Hindlimb muscle (tissue), 1 donor: ENCODE measurements around the gene HSDL2. TPM values are rescaled to one million over a fixed set of nuclear protein-coding genes. Genes with fewer than 3 reads are reported as not detected.
"Not testable (repeated sequence)": the region's sequence is repeated elsewhere in the genome, so short reads cannot be mapped to it uniquely, and the experiment has no call there.

ENCODE experiments used
- DNase-seq: peaks from one replicate; pipeline ENCODE4 v3.0.0-alpha.2; 2013
- polyA plus RNA-seq: library from polyadenylated mRNA; unstranded; fragments of 120-200 nt; gene quantifications from one replicate; pipeline ENCODE4 v1.2.1, GENCODE V29; 2013; ENCODE audit not compliant: insufficient read length

The HSDL2 gene
- polyA plus RNA-seq, 1 donor, result 75.1 TPM

DNA sequence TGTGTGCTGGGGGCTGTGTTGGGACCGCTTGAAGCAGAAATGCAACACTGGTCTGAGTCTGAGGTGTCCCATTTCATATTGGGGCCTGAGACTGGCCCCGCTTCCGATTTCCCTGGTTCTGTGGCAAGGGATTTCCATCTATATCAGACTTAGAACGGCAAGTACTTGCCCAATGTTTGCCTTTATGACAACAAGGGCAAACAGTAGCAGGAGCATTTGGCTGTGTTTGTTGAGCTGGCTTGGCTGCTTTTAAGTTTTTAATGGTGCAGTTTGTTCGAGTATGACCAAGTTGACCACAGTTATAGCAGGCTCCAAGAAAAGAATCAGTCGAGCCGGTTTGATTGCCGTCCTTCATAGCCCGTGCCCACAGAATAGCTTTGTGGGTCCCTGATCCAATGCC is 17.0 kb downstream of the HSDL2 start:
- DNase-seq, result no peak

GRCh38 chr9:112401175-112401815 is 21.4 kb downstream of the HSDL2 start:
- no peak for DNase-seq

DNA sequence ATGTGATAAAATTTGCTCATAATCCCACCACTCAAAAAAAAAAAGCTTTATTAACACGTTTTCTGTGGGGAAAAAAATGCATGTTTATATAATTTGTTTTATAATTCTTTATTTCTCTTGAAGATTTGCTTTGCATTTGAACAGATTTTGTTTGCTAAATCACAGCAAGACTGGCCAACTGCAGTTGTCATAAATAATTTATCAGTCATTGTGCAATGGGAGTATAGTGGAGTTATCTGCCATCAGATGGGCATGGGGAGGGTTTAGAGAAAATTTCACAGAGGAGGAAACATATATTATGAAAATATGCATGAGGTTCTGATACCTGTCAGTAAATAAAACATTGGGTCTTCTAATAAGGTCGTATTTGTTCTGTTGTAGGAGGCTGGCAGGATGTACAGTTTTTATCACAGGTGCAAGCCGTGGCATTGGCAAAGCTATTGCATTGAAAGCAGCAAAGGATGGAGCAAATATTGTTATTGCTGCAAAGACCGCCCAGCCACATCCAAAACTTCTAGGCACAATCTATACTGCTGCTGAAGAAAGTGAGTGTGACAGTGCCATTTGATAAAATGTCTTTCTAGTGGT is 23.8 kb downstream of the HSDL2 start:
- DNase-seq, result no peak

GRCh38 chr9:112404508-112404932 is 24.6 kb downstream of the HSDL2 start:
- DNase-seq, result no peak

GRCh38 chr9:112408275-112408674 is 28.4 kb downstream of the HSDL2 start:
- DNase-seq, result no peak

- DNase-seq, result no peak
These were observed 28.9 kb downstream of the HSDL2 start for GRCh38 chr9:112408819-112409218.

DNA sequence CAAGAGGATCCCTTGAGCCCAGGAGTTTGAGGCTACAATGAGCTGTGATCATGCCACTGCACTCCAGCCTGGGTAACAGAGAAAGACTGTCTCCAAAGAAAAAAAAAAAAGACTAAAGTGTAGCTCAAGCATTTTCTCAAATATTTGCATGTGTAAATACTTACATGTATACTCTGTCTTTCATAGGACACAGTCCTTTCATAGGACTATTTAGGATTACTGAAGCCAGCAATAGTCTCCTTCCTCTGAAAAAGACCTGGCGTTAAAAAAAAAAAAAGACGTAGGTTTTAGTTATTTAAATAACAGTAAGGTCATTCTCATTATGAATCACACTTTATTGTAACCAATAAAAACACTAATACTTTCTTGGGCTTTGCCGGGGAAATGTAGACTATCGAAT is 29.9 kb downstream of the HSDL2 start:
- DNase-seq, result no peak

DNA sequence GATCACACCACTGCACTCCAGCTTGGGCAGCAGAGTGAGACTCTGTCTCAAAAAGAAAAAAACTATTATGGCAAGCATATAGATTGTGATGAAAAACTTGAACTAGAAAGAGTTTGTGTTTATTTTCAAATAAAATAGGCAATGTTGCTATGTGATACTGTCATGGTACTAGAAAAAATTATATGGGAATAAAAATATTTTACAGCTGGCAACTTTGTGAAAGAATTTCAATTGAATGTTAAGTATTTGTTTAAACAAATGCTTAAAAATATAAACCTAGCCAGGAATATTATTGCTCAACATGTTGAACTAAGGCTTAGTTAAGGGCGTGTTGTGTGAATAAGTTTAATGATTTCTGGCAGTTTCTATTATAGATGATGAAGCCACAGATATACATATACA is 31.7 kb downstream of the HSDL2 start:
- DNase-seq, result no peak

- not testable (repeated sequence) for DNase-seq
These were observed 33.8 kb downstream of the HSDL2 start for GRCh38 chr9:112413728-112414127.

- no peak for DNase-seq
These were observed 40.3 kb downstream of the HSDL2 start for GRCh38 chr9:112420208-112420607.

DNA sequence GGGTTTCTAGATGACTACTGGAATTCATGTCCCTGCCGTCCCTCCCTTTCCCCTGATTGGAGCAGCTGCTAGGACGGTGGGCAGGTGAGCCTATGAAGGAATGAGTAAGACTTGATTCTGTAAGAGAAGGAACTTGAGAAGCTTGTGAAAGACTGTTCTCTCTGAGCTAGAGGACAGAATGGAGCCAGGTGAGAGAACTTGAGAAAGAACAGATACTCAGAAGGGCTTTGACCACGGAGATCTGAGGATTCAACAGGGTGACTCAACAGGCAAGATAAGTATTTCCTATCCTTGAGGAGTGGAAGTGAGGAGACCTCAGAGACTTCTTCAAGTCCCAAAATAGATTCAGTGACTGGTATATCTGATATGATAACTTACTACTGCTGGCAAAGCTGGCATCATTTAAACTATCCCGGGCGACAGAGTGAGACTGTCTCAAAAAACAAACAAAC is 41.9 kb downstream of the HSDL2 start:
- no peak for DNase-seq

DNA sequence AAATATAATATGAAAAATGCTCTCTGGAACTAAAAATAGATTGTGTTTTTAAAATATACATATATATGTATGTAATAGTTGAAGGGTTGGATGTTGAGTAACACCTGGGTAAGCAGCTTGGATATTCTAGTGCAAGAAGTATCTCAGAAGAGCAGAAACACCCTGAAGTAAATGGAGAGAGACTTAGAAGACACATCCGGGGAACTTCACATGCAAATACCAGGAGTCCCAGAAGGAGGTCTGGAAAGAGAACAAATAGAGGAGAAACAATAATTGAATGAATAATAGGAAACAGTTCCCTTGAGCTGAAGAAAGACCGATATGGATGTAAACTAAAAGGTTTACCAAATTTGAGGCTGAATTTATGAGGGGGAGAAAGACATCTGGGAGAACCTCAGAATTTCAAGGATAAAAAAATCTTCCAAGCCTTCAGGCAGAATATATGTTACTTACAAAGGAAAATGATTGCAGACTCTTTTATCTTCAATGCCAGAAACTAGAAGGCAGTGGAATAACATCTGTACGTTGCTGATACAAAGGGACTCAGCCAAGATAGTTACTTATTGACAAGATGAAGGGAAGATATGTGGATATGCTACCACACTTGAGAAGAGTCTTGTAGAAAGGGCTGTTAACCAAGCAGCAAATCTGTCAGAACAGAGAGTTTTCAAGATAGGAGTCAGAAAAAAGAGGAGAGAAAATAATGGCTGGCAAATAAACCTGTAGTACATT is 42.7 kb downstream of the HSDL2 start:
- no peak for DNase-seq

GRCh38 chr9:112430006-112430522 is 50.2 kb downstream of the HSDL2 start:
- DNase-seq, result no peak

GRCh38 chr9:112433499-112434392 is 53.8 kb downstream of the HSDL2 start:
- DNase-seq, result no peak

GRCh38 chr9:112434487-112434886 is 54.6 kb downstream of the HSDL2 start:
- DNase-seq, result no peak

DNA sequence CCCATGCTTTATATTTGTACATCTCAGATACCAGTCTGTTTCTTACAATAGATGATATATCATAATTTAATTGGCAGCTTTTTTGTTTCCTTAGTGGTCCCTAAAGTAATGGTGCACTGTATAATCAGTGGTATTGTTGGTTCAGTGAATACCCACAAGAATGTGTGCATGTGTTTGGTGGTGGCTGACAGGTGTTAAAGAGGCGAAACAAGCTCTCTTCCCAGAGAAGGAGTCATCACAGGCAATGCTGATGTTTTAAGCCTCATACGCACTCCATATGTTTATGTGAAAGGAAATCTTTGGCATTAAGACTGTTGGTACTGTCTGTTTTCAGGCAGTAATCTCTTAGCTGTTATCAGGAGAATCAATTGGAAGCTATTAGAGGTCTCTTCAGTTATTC is 57.5 kb downstream of the HSDL2 start:
- no peak for DNase-seq

DNA sequence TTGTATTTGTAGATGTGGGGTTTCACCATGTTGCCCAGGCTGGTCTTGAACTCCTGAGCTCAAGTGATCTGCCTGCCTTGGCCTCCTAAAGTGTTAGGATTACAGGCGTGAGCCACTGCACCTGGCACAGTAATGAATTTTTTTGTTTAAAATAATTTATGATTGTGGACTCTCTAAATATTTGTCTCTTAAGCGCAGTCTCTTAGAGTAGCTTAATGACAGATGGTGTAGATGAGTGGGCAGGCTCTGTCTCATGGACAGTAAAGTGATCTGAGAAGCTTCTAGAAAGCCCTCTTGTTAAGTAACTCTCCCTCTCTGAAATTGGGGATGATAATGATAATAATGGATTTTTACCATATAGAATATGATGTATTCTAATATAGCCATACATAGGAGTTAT is 59.3 kb downstream of the HSDL2 start:
- no peak for DNase-seq

GRCh38 chr9:112439825-112440224 is 59.9 kb downstream of the HSDL2 start:
- DNase-seq, result no peak

GRCh38 chr9:112443200-112443599 is 63.3 kb downstream of the HSDL2 start:
- DNase-seq, result no peak

GRCh38 chr9:112443636-112444035 is 63.7 kb downstream of the HSDL2 start:
- DNase-seq, result no peak

DNA sequence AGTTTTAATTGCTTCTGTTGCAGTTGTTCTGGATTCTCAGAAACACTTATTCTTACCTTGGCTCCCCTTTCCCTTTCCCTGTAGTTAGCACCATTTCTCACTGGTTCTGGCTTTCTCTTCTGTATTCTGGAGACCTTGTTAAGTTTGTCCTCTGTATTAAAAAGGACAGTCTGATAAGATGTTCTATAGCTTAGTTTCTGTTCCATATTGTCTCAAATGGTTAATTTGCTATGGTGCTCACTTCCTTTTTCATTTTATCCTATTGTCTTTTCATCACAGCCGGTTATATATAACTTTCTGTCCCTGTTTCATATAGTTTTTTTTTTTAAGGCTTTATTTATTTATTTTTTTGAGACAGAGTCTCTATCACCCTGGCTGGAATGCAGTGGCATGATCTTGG is 65.3 kb downstream of the HSDL2 start:
- DNase-seq, result no peak

DNA sequence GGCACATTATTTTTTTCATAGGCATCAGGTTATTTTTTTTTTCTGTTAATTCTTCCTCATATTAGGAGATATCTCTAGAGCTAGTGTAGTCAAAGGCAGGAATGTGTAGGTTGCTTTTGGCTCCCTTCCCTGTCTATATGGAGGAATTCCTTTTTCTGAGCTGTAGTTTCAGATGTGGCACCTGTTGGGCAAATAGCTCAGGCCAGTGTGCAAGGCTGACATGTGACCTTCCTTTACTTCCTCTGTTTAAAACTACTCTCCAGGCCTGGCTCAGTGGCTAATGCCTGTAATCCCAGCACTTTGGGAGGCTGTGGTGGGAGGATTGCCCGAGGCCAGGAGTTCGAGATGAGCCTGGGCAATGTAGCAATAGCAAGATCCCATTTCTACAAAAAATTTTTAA is 66.2 kb downstream of the HSDL2 start:
- no peak for DNase-seq

DNA sequence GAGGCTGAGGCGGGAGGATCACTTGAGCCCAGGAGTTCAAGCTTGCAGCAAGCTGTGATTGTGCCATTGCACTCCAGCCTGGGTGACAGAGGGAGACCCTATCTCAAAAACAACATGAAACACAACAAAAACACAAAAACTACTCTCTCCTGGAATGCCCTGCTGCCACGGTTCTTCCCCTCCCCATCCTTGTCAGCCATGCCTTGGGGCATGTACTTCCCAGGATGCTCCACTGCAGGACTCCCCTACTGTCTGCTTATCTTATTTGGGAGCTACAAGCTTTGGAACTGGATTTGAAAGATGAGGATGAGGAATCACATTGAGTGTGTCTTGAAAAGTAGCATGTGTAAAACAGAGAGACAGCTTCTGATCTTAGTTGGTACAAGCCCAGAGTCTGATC is 66.6 kb downstream of the HSDL2 start:
- no peak for DNase-seq
